ENCODE results near the gene PDE1A. TPM values are rescaled to one million over a fixed set of nuclear protein-coding genes. Genes with fewer than 3 reads are reported as not detected.

The PDE1A gene
- total RNA-seq, 1 donor from 2014 or later, result 1.1 TPM

GRCh38 chr2:182207049-182207746 lies 219.6 kb downstream of the PDE1A start:
- Mint-ChIP-seq H3K27me3 (ENCODE audit: low read depth) (no peaks in the 10 kb centered on the region), H3K4me1 (ENCODE audit: low read depth) (no peaks in the 10 kb centered on the region), H3K9me3 (ENCODE audit: low read depth) (peaks cover 5% of the 10 kb centered on the region), H3K36me3 (ENCODE audit: low read depth) (no peaks in the 10 kb centered on the region), H3K27ac (ENCODE audit: unreplicated experiment) (no peak overlapping the region), H3K4me3 (ENCODE audit: unreplicated experiment) (no peak overlapping the region)
- TF ChIP-seq CTCF (IDR thresholded peaks at IDR 0.05), result no peak
- no peak for DNase-seq (ENCODE audit: low spot score)

- H3K4me3 Mint-ChIP-seq (ENCODE audit: unreplicated experiment), result no peak overlapping the region
- H3K4me1 Mint-ChIP-seq (ENCODE audit: low read depth), result no peaks in the 10 kb centered on the region
- no peak for TF ChIP-seq CTCF (IDR thresholded peaks at IDR 0.05)
- no peak overlapping the region for H3K27ac Mint-ChIP-seq (ENCODE audit: unreplicated experiment)
- H3K9me3 Mint-ChIP-seq (ENCODE audit: low read depth), result no peaks in the 10 kb centered on the region
- H3K36me3 Mint-ChIP-seq (ENCODE audit: low read depth), result no peaks in the 10 kb centered on the region
- H3K27me3 Mint-ChIP-seq (ENCODE audit: low read depth), result no peaks in the 10 kb centered on the region
- DNase-seq (ENCODE audit: low spot score), result no peak
Observed at GRCh38 chr2:182197529-182197928, 229.3 kb downstream of the PDE1A start.

- H3K4me1 Mint-ChIP-seq (ENCODE audit: low read depth), result no peaks in the 10 kb centered on the region
- no peak for TF ChIP-seq CTCF (IDR thresholded peaks at IDR 0.05)
- H3K9me3 Mint-ChIP-seq (ENCODE audit: low read depth), result no peaks in the 10 kb centered on the region
- H3K27ac Mint-ChIP-seq (ENCODE audit: unreplicated experiment), result no peak overlapping the region
- no peaks in the 10 kb centered on the region for H3K27me3 Mint-ChIP-seq (ENCODE audit: low read depth)
- DNase-seq (ENCODE audit: low spot score), result no peak
- no peak overlapping the region for H3K4me3 Mint-ChIP-seq (ENCODE audit: unreplicated experiment)
- no peaks in the 10 kb centered on the region for H3K36me3 Mint-ChIP-seq (ENCODE audit: low read depth)
Observed at GRCh38 chr2:182193291-182193690, 233.5 kb downstream of the PDE1A start.

GRCh38 chr2:182191061-182191460 lies 235.8 kb downstream of the PDE1A start:
- H3K27me3 Mint-ChIP-seq (ENCODE audit: low read depth), result no peaks in the 10 kb centered on the region
- H3K4me1 Mint-ChIP-seq (ENCODE audit: low read depth), result peaks cover 10% of the 10 kb centered on the region
- H3K4me3 Mint-ChIP-seq (ENCODE audit: unreplicated experiment), result no peak overlapping the region
- no peak for DNase-seq (ENCODE audit: low spot score)
- H3K36me3 Mint-ChIP-seq (ENCODE audit: low read depth), result no peaks in the 10 kb centered on the region
- H3K9me3 Mint-ChIP-seq (ENCODE audit: low read depth), result no peaks in the 10 kb centered on the region
- H3K27ac Mint-ChIP-seq (ENCODE audit: unreplicated experiment), result no peak overlapping the region
- TF ChIP-seq CTCF (IDR thresholded peaks at IDR 0.05), result no peak

GRCh38 chr2:182187130-182187529 lies 239.7 kb downstream of the PDE1A start:
- Mint-ChIP-seq H3K4me3 (ENCODE audit: unreplicated experiment) (no peak overlapping the region), H3K9me3 (ENCODE audit: low read depth) (peaks cover 17% of the 10 kb centered on the region), H3K36me3 (ENCODE audit: low read depth) (peaks cover 4% of the 10 kb centered on the region), H3K27ac (ENCODE audit: unreplicated experiment) (no peak overlapping the region), H3K4me1 (ENCODE audit: low read depth) (peaks cover 10% of the 10 kb centered on the region), H3K27me3 (ENCODE audit: low read depth) (no peaks in the 10 kb centered on the region)
- DNase-seq (ENCODE audit: low spot score), result no peak
- TF ChIP-seq CTCF (IDR thresholded peaks at IDR 0.05), result no peak

All from chondrocyte (in vitro differentiated cells).